ENCODE results near the gene TTC27. TPM values are rescaled to one million over a fixed set of nuclear protein-coding genes. Genes with fewer than 3 reads are reported as not detected.

Gene TTC27
- total RNA-seq, 6 experiments from 2014 or later = 20.0 to 24.7 (median 23.9) TPM

- no peaks in the 10 kb centered on the region for H3K9me3 Mint-ChIP-seq
Measured at GRCh38 chr2:32647180-32647651, 19.4 kb downstream of the TTC27 start.

GRCh38 chr2:32652555-32653209, 24.8 kb downstream of the TTC27 start:
- no peak overlapping the region for H3K27ac Mint-ChIP-seq
- H3K4me3 Mint-ChIP-seq = no peak overlapping the region
- H3K9me3 Mint-ChIP-seq = no peaks in the 10 kb centered on the region

More at GRCh38 chr2:32647180-32647651, 19.4 kb downstream of the TTC27 start:
- DNase-seq = peak; percentile 63
- Mint-ChIP-seq H3K4me1 (ENCODE audit: low read depth) (peaks cover 13% of the 10 kb centered on the region), H3K4me3 (no peak overlapping the region; the same call in 1 of the 2 replicates), H3K27ac (peak overlapping the region; percentile 62; the same call in 1 of the 2 replicates), H3K36me3 (ENCODE audit: low read depth) (peaks cover 5% of the 10 kb centered on the region), H3K27me3 (ENCODE audit: insufficient read depth) (no peaks in the 10 kb centered on the region; the same call in 1 of the 2 replicates)
- no peak for TF ChIP-seq CTCF (IDR thresholded peaks at IDR 0.05)

GRCh38 chr2:32656069-32656468, 28.2 kb downstream of the TTC27 start:
- Mint-ChIP-seq H3K4me1 (ENCODE audit: low read depth) (peaks cover 5% of the 10 kb centered on the region; the same call in 1 of the 2 replicates), H3K36me3 (ENCODE audit: low read depth) (peaks cover 24% of the 10 kb centered on the region), H3K27me3 (ENCODE audit: insufficient read depth) (no peaks in the 10 kb centered on the region; the same call in 1 of the 2 replicates), H3K9me3 (no peaks in the 10 kb centered on the region), H3K27ac (no peak overlapping the region), H3K4me3 (no peak overlapping the region)
- DNase-seq = no peak
- no peak for TF ChIP-seq CTCF (IDR thresholded peaks at IDR 0.05)

More at GRCh38 chr2:32652555-32653209, 24.8 kb downstream of the TTC27 start:
- no peak for TF ChIP-seq CTCF (IDR thresholded peaks at IDR 0.05)
- Mint-ChIP-seq H3K36me3 (ENCODE audit: low read depth) (peaks cover 11% of the 10 kb centered on the region; the same call in 1 of the 2 replicates), H3K4me1 (ENCODE audit: low read depth) (peaks cover 6% of the 10 kb centered on the region), H3K27me3 (ENCODE audit: insufficient read depth) (no peaks in the 10 kb centered on the region; the same call in 1 of the 2 replicates)
- DNase-seq = no peak

- no peaks in the 10 kb centered on the region for H3K9me3 Mint-ChIP-seq
- H3K27me3 Mint-ChIP-seq (ENCODE audit: insufficient read depth) = no peaks in the 10 kb centered on the region
- no peak overlapping the region for H3K27ac Mint-ChIP-seq
- H3K4me1 Mint-ChIP-seq (ENCODE audit: low read depth) = no peaks in the 10 kb centered on the region
- DNase-seq = no peak
- TF ChIP-seq CTCF (IDR thresholded peaks at IDR 0.05) = no peak
- no peak overlapping the region for H3K4me3 Mint-ChIP-seq
- H3K36me3 Mint-ChIP-seq (ENCODE audit: low read depth) = peaks cover 25% of the 10 kb centered on the region
Measured at GRCh38 chr2:32663864-32664263, 36.0 kb downstream of the TTC27 start.

- H3K9me3 Mint-ChIP-seq = no peaks in the 10 kb centered on the region
- peaks cover 7% of the 10 kb centered on the region for H3K36me3 Mint-ChIP-seq (ENCODE audit: low read depth)
- H3K27me3 Mint-ChIP-seq (ENCODE audit: insufficient read depth) = no peaks in the 10 kb centered on the region
- H3K4me3 Mint-ChIP-seq = no peak overlapping the region
- no peak for DNase-seq
- no peak for TF ChIP-seq CTCF (IDR thresholded peaks at IDR 0.05)
- peaks cover 4% of the 10 kb centered on the region for H3K4me1 Mint-ChIP-seq (ENCODE audit: low read depth)
- H3K27ac Mint-ChIP-seq = no peak overlapping the region
Measured at GRCh38 chr2:32666704-32667103, 38.9 kb downstream of the TTC27 start.
